Central memory CD8-positive, alpha-beta T cell (primary cell): ENCODE results near the gene DLL3.
A peak's percentile ranks its signal among the peaks of the same experiment; 100 is the strongest.

Experiments
- ATAC-seq: fragments of 150-1000 bp; cut with Tn5 transposase; replicated peaks from 2 replicates; pipeline ENCODE4 v1.10.0; 2022; ENCODE audit warnings: mild to moderate bottlenecking, moderate FRiP score, moderate number of reproducible peaks; ENCODE audit not compliant: poor library complexity, severe bottlenecking; ENCODE audit errors: extremely low read depth
- DNase-seq, 2 donors: peaks; one replicate each; pipeline ENCODE4 v3.0.0; 2021; ENCODE audit warnings: low spot score in 2 of 2
- H3K27ac Mint-ChIP-seq: one replicate; pipeline ENCODE4 v1.8.0; 2022; ENCODE audit warnings: low read depth, mild to moderate bottlenecking, moderate library complexity, mixed read lengths
- H3K27me3 Mint-ChIP-seq: one replicate; pipeline ENCODE4 v1.8.0; 2022; ENCODE audit warnings: mixed read lengths
- H3K36me3 Mint-ChIP-seq: one replicate; pipeline ENCODE4 v1.8.0; 2022; ENCODE audit warnings: mild to moderate bottlenecking, moderate library complexity, mixed read lengths; ENCODE audit not compliant: insufficient read depth
- H3K4me1 Mint-ChIP-seq: one replicate; pipeline ENCODE4 v1.8.0; 2022; ENCODE audit warnings: mixed read lengths
- H3K4me3 Mint-ChIP-seq: one replicate; pipeline ENCODE4 v1.8.0; 2022; ENCODE audit warnings: mild to moderate bottlenecking, moderate library complexity, mixed read lengths
- H3K9me3 Mint-ChIP-seq: one replicate; pipeline ENCODE4 v1.8.0; 2022; ENCODE audit warnings: mixed read lengths

Gene DLL3

GRCh38 chr19:39508629-39509028 is 9.9 kb downstream of the DLL3 start:
- Mint-ChIP-seq H3K4me1 (peaks cover 23% of the 10 kb centered on the region), H3K9me3 (no peaks in the 10 kb centered on the region), H3K27ac (no peak overlapping the region), H3K27me3 (peaks cover 73% of the 10 kb centered on the region), H3K36me3 (peaks cover 2% of the 10 kb centered on the region), H3K4me3 (no peak overlapping the region)
- no peak for ATAC-seq
- no peak for DNase-seq

- no peak overlapping the region for H3K27ac Mint-ChIP-seq
- H3K4me3 Mint-ChIP-seq, result no peak overlapping the region
- H3K4me1 Mint-ChIP-seq, result peaks cover 17% of the 10 kb centered on the region
- ATAC-seq (no peak), DNase-seq (no peak)
- H3K9me3 Mint-ChIP-seq, result no peaks in the 10 kb centered on the region
- peaks cover 2% of the 10 kb centered on the region for H3K36me3 Mint-ChIP-seq
- H3K27me3 Mint-ChIP-seq, result peaks cover 73% of the 10 kb centered on the region
Measured at GRCh38 chr19:39509233-39509632, 10.5 kb downstream of the DLL3 start.

- Mint-ChIP-seq H3K4me1 (peaks cover 20% of the 10 kb centered on the region), H3K27me3 (peaks cover 75% of the 10 kb centered on the region), H3K27ac (no peak overlapping the region), H3K36me3 (peaks cover 4% of the 10 kb centered on the region), H3K9me3 (no peaks in the 10 kb centered on the region), H3K4me3 (no peak overlapping the region)
- ATAC-seq (no peak), DNase-seq (no peak)
Measured at GRCh38 chr19:39512988-39513387, 14.2 kb downstream of the DLL3 start.

GRCh38 chr19:39514840-39515550 is 16.2 kb downstream of the DLL3 start, which contains the start of gene SELENOV:
Gene SELENOV, plus strand, starts transcription at chr19:39515139. Its CDS starts 74 bp downstream, at chr19:39515213.
- H3K27me3 Mint-ChIP-seq, result peaks cover 70% of the 10 kb centered on the region
- no peak within 1 kb of the TSS for H3K27ac Mint-ChIP-seq
- H3K36me3 Mint-ChIP-seq, result peaks cover 4% of the 10 kb centered on the region
- peak within 1 kb of the TSS; percentile 63 for H3K4me3 Mint-ChIP-seq
- H3K9me3 Mint-ChIP-seq, result no peaks in the 10 kb centered on the region
- DNase-seq (no peak), ATAC-seq (peak; percentile 49)
- peaks cover 17% of the 10 kb centered on the region for H3K4me1 Mint-ChIP-seq

- Mint-ChIP-seq H3K4me1 (peaks cover 17% of the 10 kb centered on the region), H3K4me3 (peak overlapping the region; percentile 63), H3K36me3 (peaks cover 4% of the 10 kb centered on the region), H3K27me3 (peaks cover 70% of the 10 kb centered on the region), H3K27ac (no peak overlapping the region), H3K9me3 (no peaks in the 10 kb centered on the region)
- DNase-seq (no peak), ATAC-seq (no peak)
Measured at GRCh38 chr19:39515551-39516191, 16.9 kb downstream of the DLL3 start.

- H3K27ac Mint-ChIP-seq, result no peak overlapping the region
- peaks cover 4% of the 10 kb centered on the region for H3K36me3 Mint-ChIP-seq
- peak overlapping the region; percentile 63 for H3K4me3 Mint-ChIP-seq
- DNase-seq (no peak), ATAC-seq (no peak)
- H3K4me1 Mint-ChIP-seq, result peaks cover 17% of the 10 kb centered on the region
- peaks cover 70% of the 10 kb centered on the region for H3K27me3 Mint-ChIP-seq
- H3K9me3 Mint-ChIP-seq, result no peaks in the 10 kb centered on the region
Measured at GRCh38 chr19:39516270-39516669, 17.5 kb downstream of the DLL3 start.

GRCh38 chr19:39517432-39517831 is 18.7 kb downstream of the DLL3 start:
- peaks cover 4% of the 10 kb centered on the region for H3K36me3 Mint-ChIP-seq
- no peak for DNase-seq
- no peak for ATAC-seq
- H3K4me3 Mint-ChIP-seq, result peak overlapping the region; percentile 6
- H3K27ac Mint-ChIP-seq, result no peak overlapping the region
- peaks cover 64% of the 10 kb centered on the region for H3K27me3 Mint-ChIP-seq
- no peaks in the 10 kb centered on the region for H3K9me3 Mint-ChIP-seq
- peaks cover 17% of the 10 kb centered on the region for H3K4me1 Mint-ChIP-seq

GRCh38 chr19:39518458-39518857 is 19.7 kb downstream of the DLL3 start:
- DNase-seq, result no peak
- Mint-ChIP-seq H3K27ac (no peak overlapping the region), H3K4me3 (no peak overlapping the region), H3K9me3 (no peaks in the 10 kb centered on the region), H3K4me1 (peaks cover 17% of the 10 kb centered on the region), H3K36me3 (peaks cover 4% of the 10 kb centered on the region), H3K27me3 (peaks cover 54% of the 10 kb centered on the region)
- ATAC-seq, result no peak

- peaks cover 4% of the 10 kb centered on the region for H3K36me3 Mint-ChIP-seq
- H3K4me3 Mint-ChIP-seq, result no peak overlapping the region
- peaks cover 48% of the 10 kb centered on the region for H3K27me3 Mint-ChIP-seq
- DNase-seq (no peak), ATAC-seq (no peak)
- peaks cover 17% of the 10 kb centered on the region for H3K4me1 Mint-ChIP-seq
- no peak overlapping the region for H3K27ac Mint-ChIP-seq
- H3K9me3 Mint-ChIP-seq, result no peaks in the 10 kb centered on the region
Measured at GRCh38 chr19:39518975-39519374, 20.2 kb downstream of the DLL3 start.

- Mint-ChIP-seq H3K36me3 (peaks cover 4% of the 10 kb centered on the region), H3K27me3 (peaks cover 33% of the 10 kb centered on the region), H3K4me3 (no peak overlapping the region), H3K9me3 (no peaks in the 10 kb centered on the region), H3K27ac (no peak overlapping the region), H3K4me1 (peaks cover 8% of the 10 kb centered on the region)
- no peak for DNase-seq
- ATAC-seq, result no peak
Measured at GRCh38 chr19:39520541-39521484, 22.1 kb downstream of the DLL3 start.

GRCh38 chr19:39524495-39524894 is 25.7 kb downstream of the DLL3 start:
- peaks cover 1% of the 10 kb centered on the region for H3K36me3 Mint-ChIP-seq
- DNase-seq (no peak), ATAC-seq (no peak)
- no peaks in the 10 kb centered on the region for H3K9me3 Mint-ChIP-seq
- peaks cover 5% of the 10 kb centered on the region for H3K4me1 Mint-ChIP-seq
- H3K27ac Mint-ChIP-seq, result no peak overlapping the region
- H3K27me3 Mint-ChIP-seq, result no peaks in the 10 kb centered on the region
- no peak overlapping the region for H3K4me3 Mint-ChIP-seq

GRCh38 chr19:39525205-39525604 is 26.5 kb downstream of the DLL3 start:
- DNase-seq (no peak), ATAC-seq (no peak)
- H3K36me3 Mint-ChIP-seq, result peaks cover 1% of the 10 kb centered on the region
- H3K4me3 Mint-ChIP-seq, result no peak overlapping the region
- H3K27me3 Mint-ChIP-seq, result no peaks in the 10 kb centered on the region
- peaks cover 5% of the 10 kb centered on the region for H3K4me1 Mint-ChIP-seq
- no peak overlapping the region for H3K27ac Mint-ChIP-seq
- H3K9me3 Mint-ChIP-seq, result no peaks in the 10 kb centered on the region
